Body of pancreas (tissue), 4 donors: ENCODE measurements around the gene AFF2. TPM values are rescaled to one million over a fixed set of nuclear protein-coding genes. Genes with fewer than 3 reads are reported as not detected.

Experiments
- ATAC-seq: fragments of 150-250 bp; one replicate; pipeline ENCODE4 v1.9.1; 2016
- DNase-seq, 4 donors: peaks; one replicate each; pipeline ENCODE4 v3.0.0-alpha.2; 2019
- H3K27ac ChIP-seq, 4 donors: fragments of 200-600 bp; sonication (generic); 1 replicate in 3 of 4; 2 replicates in 1 of 4; pipeline versions ENCODE4 v1.5.1 to v1.6.1; 2016 to 2019; ENCODE audit warnings: mild to moderate bottlenecking in 1 of 4, mixed read lengths in 1 of 4, moderate library complexity in 1 of 4
- H3K27me3 ChIP-seq, 2 donors: fragments of 200-600 bp; sonication (generic); one replicate each; pipeline ENCODE4 v1.6.0; 2016; ENCODE audit warnings: mild to moderate bottlenecking in 1 of 2
- H3K36me3 ChIP-seq, 2 donors: fragments of 200-600 bp; sonication (generic); replicated peaks in 1 of 2; 2 replicates each; pipeline ENCODE4 v1.5.1; 2016; ENCODE audit warnings: low read depth in 2 of 2; ENCODE audit not compliant: insufficient read depth in 1 of 2
- H3K4me1 ChIP-seq: fragments of 200-600 bp; sonication (generic); one replicate; pipeline ENCODE4 v1.6.0; 2016
- H3K4me3 ChIP-seq, 2 donors: fragments of 200-600 bp; sonication (generic); 1 replicate in 1 of 2; 2 replicates in 1 of 2; pipeline ENCODE4 v1.5.1; 2016 to 2019
- H3K9me3 ChIP-seq, 3 donors: fragments of 200-600 bp; sonication (generic); 1 replicate in 2 of 3; 2 replicates in 1 of 3; pipeline ENCODE4 v1.5.1; 2016
- CTCF ChIP-seq, 7 experiments: fragments of 450-650 bp in 4 of 7; fragments of 200-600 bp in 3 of 7; sonication (generic) in 3 of 7; IDR thresholded peaks; one replicate each; pipeline ENCODE4 v1.5.1; 2016 to 2019; ENCODE audit warnings: antibody characterized with exemption in 7 of 7
- POLR2A ChIP-seq, 3 donors: fragments of 450-650 bp; IDR thresholded peaks; one replicate each; pipeline ENCODE4 v1.6.1; 2016; ENCODE audit warnings: antibody characterized with exemption in 3 of 3, mild to moderate bottlenecking in 2 of 3
- WGBS, 2 donors: methylation state at CpG; one replicate each; pipeline ENCODE4 v1.1.5; 2017; 5-methylcytosine and 5-hydroxymethylcytosine counted together
- intact Hi-C: fragments of 100-400 bp; cut with DNase I; formaldehyde crosslinking; loops from one replicate; pipeline ENCODE4 v1.15.1; 2023
- total RNA-seq, 2 donors: library from RNA; depleted of rRNA; stranded (reverse); fragments of >200 nt; gene quantifications; one replicate each; pipeline ENCODE4 v1.1.0, GENCODE V29; 2016

Gene AFF2
- total RNA-seq, 2 donors from 2014 or later: 0.99 to 2.1 TPM

GRCh38 chrX:148878371-148878770 lies 378.0 kb downstream of the AFF2 start:
- Histone ChIP-seq H3K4me1 (no peaks in the 10 kb centered on the region), H3K36me3 (no peaks in the 10 kb centered on the region), H3K27me3 (no peaks in the 10 kb centered on the region), H3K4me3 (no peak overlapping the region), H3K9me3 (no peaks in the 10 kb centered on the region), H3K27ac (no peak overlapping the region)
- TF ChIP-seq CTCF (IDR thresholded peaks at IDR 0.05): no peak
- no peak for TF ChIP-seq POLR2A (IDR thresholded peaks at IDR 0.05)
- WGBS, 2 donors: 79 to 84% methylated on average over 5 of the region's 5 CpGs
- intact Hi-C loops: no loop called here
- DNase-seq (no peak), ATAC-seq (no peak)

- Histone ChIP-seq H3K27me3 (no peaks in the 10 kb centered on the region), H3K27ac (no peak overlapping the region), H3K36me3 (no peaks in the 10 kb centered on the region), H3K4me3 (no peak overlapping the region), H3K9me3 (no peaks in the 10 kb centered on the region), H3K4me1 (no peaks in the 10 kb centered on the region)
- DNase-seq (no peak), ATAC-seq (no peak)
- no peak for TF ChIP-seq CTCF (IDR thresholded peaks at IDR 0.05)
- no peak for TF ChIP-seq POLR2A (IDR thresholded peaks at IDR 0.05)
- 34 to 52% methylated on average over 3 of the region's 3 CpGs for WGBS, 2 donors
- intact Hi-C loops: no loop called here
Observed at GRCh38 chrX:148885203-148885602, 384.8 kb downstream of the AFF2 start.

- DNase-seq (no peak), ATAC-seq (no peak)
- no peaks in the 10 kb centered on the region for H3K4me1 ChIP-seq
- no peaks in the 10 kb centered on the region for H3K36me3 ChIP-seq
- H3K27ac ChIP-seq: no peak overlapping the region
- intact Hi-C loops: no loop called here
- TF ChIP-seq POLR2A (IDR thresholded peaks at IDR 0.05) (no peak), CTCF (IDR thresholded peaks at IDR 0.05) (no peak)
- H3K4me3 ChIP-seq: no peak overlapping the region
- H3K27me3 ChIP-seq: no peaks in the 10 kb centered on the region
- H3K9me3 ChIP-seq: no peaks in the 10 kb centered on the region
Observed at GRCh38 chrX:148893395-148893794, 393.0 kb downstream of the AFF2 start.

- no peaks in the 10 kb centered on the region for H3K36me3 ChIP-seq
- no peak overlapping the region for H3K4me3 ChIP-seq
- intact Hi-C loops: no loop called here
- no peaks in the 10 kb centered on the region for H3K27me3 ChIP-seq
- DNase-seq: no peak
- H3K27ac ChIP-seq: no peak overlapping the region
- TF ChIP-seq POLR2A (IDR thresholded peaks at IDR 0.05) (no peak), CTCF (IDR thresholded peaks at IDR 0.05) (no peak)
- ATAC-seq: no peak
- no peaks in the 10 kb centered on the region for H3K9me3 ChIP-seq
- H3K4me1 ChIP-seq: no peaks in the 10 kb centered on the region
Observed at GRCh38 chrX:148902581-148902980, 402.2 kb downstream of the AFF2 start.

- no peak for DNase-seq
- H3K4me1 ChIP-seq: no peaks in the 10 kb centered on the region
- no peak overlapping the region for H3K27ac ChIP-seq
- intact Hi-C loops: no loop called here
- TF ChIP-seq CTCF (IDR thresholded peaks at IDR 0.05) (no peak), POLR2A (IDR thresholded peaks at IDR 0.05) (no peak)
- no peak for ATAC-seq
- H3K9me3 ChIP-seq: no peaks in the 10 kb centered on the region
- 36 to 37% methylated on average over 3 of the region's 3 CpGs for WGBS, 2 donors
- no peaks in the 10 kb centered on the region for H3K36me3 ChIP-seq
- H3K4me3 ChIP-seq: no peak overlapping the region
- no peaks in the 10 kb centered on the region for H3K27me3 ChIP-seq
Observed at GRCh38 chrX:148903176-148903575, 402.8 kb downstream of the AFF2 start.
